ENCODE data around the gene TRIM29. TPM values are rescaled to one million over a fixed set of nuclear protein-coding genes. Genes with fewer than 3 reads are reported as not detected.

Gene TRIM29
- total RNA-seq, 2 donors from 2014 or later = not detected

DNA sequence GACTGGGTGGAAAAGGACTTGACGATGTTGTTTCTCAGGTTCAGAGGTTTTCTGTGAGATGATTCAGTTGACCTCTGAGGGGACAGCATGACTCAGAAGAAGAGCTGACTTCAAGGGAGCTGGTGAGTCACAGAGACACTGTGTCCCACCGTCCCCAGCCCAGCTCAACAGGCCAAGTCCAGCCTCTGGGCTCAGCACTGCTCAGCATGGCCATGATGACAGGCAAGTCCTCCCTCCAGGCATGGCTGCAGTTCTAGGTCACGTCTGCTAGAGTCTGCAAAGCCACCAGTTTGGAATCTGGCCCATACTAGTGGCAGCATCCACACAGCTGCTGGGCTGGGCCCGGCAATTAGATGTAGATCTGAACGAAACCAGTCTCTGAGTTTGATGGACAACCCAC lies 12.9 kb downstream of the TRIM29 start:
- peak; percentile 84 for ATAC-seq (replicated peaks)

GRCh38 chr11:120124355-120124754 lies 13.6 kb downstream of the TRIM29 start:
- Mint-ChIP-seq H3K27ac (no peak overlapping the region), H3K27me3 (peaks cover 14% of the 10 kb centered on the region), H3K36me3 (ENCODE audit: low read depth) (no peaks in the 10 kb centered on the region), H3K9me3 (no peaks in the 10 kb centered on the region), H3K4me3 (no peak overlapping the region), H3K4me1 (no peaks in the 10 kb centered on the region)
- no peak for ATAC-seq (replicated peaks)

More for the DNA sequence above, 12.9 kb downstream of the TRIM29 start:
- H3K4me3 Mint-ChIP-seq = no peak overlapping the region
- peaks cover 14% of the 10 kb centered on the region for H3K27me3 Mint-ChIP-seq
- no peaks in the 10 kb centered on the region for H3K36me3 Mint-ChIP-seq (ENCODE audit: low read depth)
- no peak overlapping the region for H3K27ac Mint-ChIP-seq
- no peaks in the 10 kb centered on the region for H3K9me3 Mint-ChIP-seq
- H3K4me1 Mint-ChIP-seq = no peaks in the 10 kb centered on the region

DNA sequence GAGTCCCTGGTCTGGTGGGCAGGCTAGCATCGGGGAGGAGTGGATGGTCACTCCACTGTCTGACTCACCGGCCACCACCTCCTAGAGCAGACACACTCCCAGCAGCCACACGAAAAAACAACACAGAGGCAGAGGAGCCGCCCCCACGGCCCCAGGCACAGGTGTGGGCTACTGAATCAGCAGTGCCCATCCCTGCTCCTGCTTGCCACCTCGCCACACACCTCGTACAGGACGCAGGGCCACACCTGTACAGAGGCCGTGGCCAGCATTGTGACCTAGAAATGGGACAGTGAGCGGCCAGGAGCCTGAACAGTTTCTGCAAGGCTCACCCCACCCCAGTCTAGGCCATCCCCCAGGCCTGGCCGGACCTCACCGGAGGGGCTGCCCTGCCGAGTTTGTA lies 14.0 kb downstream of the TRIM29 start:
- no peaks in the 10 kb centered on the region for H3K36me3 Mint-ChIP-seq (ENCODE audit: low read depth)
- no peaks in the 10 kb centered on the region for H3K9me3 Mint-ChIP-seq
- no peak for ATAC-seq (replicated peaks)
- H3K4me3 Mint-ChIP-seq = no peak overlapping the region
- H3K4me1 Mint-ChIP-seq = no peaks in the 10 kb centered on the region
- no peak overlapping the region for H3K27ac Mint-ChIP-seq
- H3K27me3 Mint-ChIP-seq = peaks cover 14% of the 10 kb centered on the region

- Mint-ChIP-seq H3K4me3 (no peak overlapping the region), H3K9me3 (no peaks in the 10 kb centered on the region), H3K27ac (no peak overlapping the region), H3K27me3 (peaks cover 10% of the 10 kb centered on the region), H3K4me1 (no peaks in the 10 kb centered on the region), H3K36me3 (ENCODE audit: low read depth) (no peaks in the 10 kb centered on the region)
- ATAC-seq (replicated peaks) = no peak
Measured at GRCh38 chr11:120122924-120123683, 14.8 kb downstream of the TRIM29 start.

- Mint-ChIP-seq H3K27me3 (peaks cover 9% of the 10 kb centered on the region), H3K9me3 (no peaks in the 10 kb centered on the region), H3K27ac (no peak overlapping the region), H3K36me3 (ENCODE audit: low read depth) (no peaks in the 10 kb centered on the region), H3K4me1 (no peaks in the 10 kb centered on the region), H3K4me3 (no peak overlapping the region)
- no peak for ATAC-seq (replicated peaks)
Measured at GRCh38 chr11:120121914-120122473, 15.9 kb downstream of the TRIM29 start.

DNA sequence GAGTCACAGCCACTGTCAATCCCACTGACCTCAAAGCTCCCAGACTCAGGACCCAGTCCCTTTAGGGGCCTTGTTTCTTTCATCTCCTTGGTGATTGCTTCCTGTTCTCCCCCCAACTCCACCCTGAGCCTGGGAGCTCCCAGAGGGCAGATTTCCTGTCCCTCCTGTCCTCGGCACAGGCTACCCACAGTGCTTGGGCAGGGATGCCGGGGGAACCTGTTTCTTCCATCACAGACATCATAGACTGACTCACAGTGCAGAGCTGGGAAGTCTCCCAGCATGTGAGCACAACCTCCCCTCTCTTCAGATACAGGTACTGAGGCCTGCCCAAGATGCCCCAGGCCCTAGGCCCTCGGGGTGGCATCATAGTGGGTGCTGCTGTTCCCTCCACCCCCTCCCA lies 16.6 kb downstream of the TRIM29 start:
- H3K27ac Mint-ChIP-seq = no peak overlapping the region
- H3K9me3 Mint-ChIP-seq = no peaks in the 10 kb centered on the region
- H3K4me3 Mint-ChIP-seq = no peak overlapping the region
- no peaks in the 10 kb centered on the region for H3K36me3 Mint-ChIP-seq (ENCODE audit: low read depth)
- peaks cover 7% of the 10 kb centered on the region for H3K27me3 Mint-ChIP-seq
- ATAC-seq (replicated peaks) = no peak
- no peaks in the 10 kb centered on the region for H3K4me1 Mint-ChIP-seq

GRCh38 chr11:120120805-120121335 lies 17.0 kb downstream of the TRIM29 start:
- no peak for ATAC-seq (replicated peaks)
- Mint-ChIP-seq H3K27me3 (peaks cover 7% of the 10 kb centered on the region), H3K27ac (no peak overlapping the region), H3K9me3 (no peaks in the 10 kb centered on the region), H3K36me3 (ENCODE audit: low read depth) (no peaks in the 10 kb centered on the region), H3K4me3 (no peak overlapping the region), H3K4me1 (no peaks in the 10 kb centered on the region)

- no peak overlapping the region for H3K4me3 Mint-ChIP-seq
- H3K36me3 Mint-ChIP-seq (ENCODE audit: low read depth) = no peaks in the 10 kb centered on the region
- H3K27me3 Mint-ChIP-seq = peaks cover 10% of the 10 kb centered on the region
- H3K4me1 Mint-ChIP-seq = no peaks in the 10 kb centered on the region
- no peak for ATAC-seq (replicated peaks)
- no peak overlapping the region for H3K27ac Mint-ChIP-seq
- no peaks in the 10 kb centered on the region for H3K9me3 Mint-ChIP-seq
Measured at GRCh38 chr11:120119121-120119520, 18.8 kb downstream of the TRIM29 start.

- Mint-ChIP-seq H3K36me3 (ENCODE audit: low read depth) (no peaks in the 10 kb centered on the region), H3K27me3 (peaks cover 10% of the 10 kb centered on the region), H3K27ac (no peak overlapping the region), H3K4me3 (no peak overlapping the region), H3K9me3 (no peaks in the 10 kb centered on the region), H3K4me1 (no peaks in the 10 kb centered on the region)
- no peak for ATAC-seq (replicated peaks)
Measured at GRCh38 chr11:120117991-120118390, 19.9 kb downstream of the TRIM29 start.

- no peaks in the 10 kb centered on the region for H3K9me3 Mint-ChIP-seq
- H3K4me3 Mint-ChIP-seq = no peak overlapping the region
- H3K36me3 Mint-ChIP-seq (ENCODE audit: low read depth) = no peaks in the 10 kb centered on the region
- H3K27ac Mint-ChIP-seq = no peak overlapping the region
- no peaks in the 10 kb centered on the region for H3K4me1 Mint-ChIP-seq
- no peak for ATAC-seq (replicated peaks)
- H3K27me3 Mint-ChIP-seq = peaks cover 11% of the 10 kb centered on the region
Measured at GRCh38 chr11:120116966-120117365, 20.9 kb downstream of the TRIM29 start.

DNA sequence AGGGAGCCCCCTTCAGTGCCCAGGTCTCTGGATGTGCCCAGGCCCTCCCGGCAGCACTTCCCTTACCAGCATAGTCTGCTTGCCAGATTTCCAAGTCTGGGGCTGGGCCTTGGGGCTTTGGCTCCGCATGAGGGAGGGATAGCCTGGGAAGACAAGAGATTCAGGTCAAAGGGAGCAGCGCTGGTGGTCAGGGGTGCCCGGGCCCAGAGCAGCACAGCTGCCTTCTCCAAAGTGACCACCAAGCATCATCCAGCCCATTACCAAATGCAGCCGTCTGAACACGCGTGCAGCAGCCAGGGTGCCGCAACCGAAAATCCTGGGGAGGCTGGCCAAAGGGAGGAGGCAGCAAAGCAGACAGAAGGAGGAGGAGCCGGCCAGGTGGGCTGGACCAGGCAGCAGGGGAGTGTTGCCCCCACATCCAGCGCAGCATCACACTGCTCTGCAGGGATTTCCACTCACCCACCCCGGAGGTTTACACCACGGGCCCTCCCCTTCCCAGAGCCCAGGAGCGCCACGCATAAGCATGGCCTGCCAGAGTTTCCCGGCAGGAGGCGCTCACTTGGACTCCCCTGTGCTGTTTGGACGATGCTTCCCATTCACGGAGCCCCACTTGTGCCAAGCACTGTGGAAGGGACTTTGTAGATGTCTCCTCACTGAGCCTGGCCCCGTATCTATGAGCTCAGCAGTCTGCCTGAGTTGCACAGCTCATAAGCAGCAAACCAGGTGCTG lies 22.5 kb downstream of the TRIM29 start:
- ATAC-seq (replicated peaks) = no peak
- Mint-ChIP-seq H3K36me3 (ENCODE audit: low read depth) (no peaks in the 10 kb centered on the region), H3K4me3 (no peak overlapping the region), H3K9me3 (no peaks in the 10 kb centered on the region), H3K4me1 (no peaks in the 10 kb centered on the region), H3K27ac (no peak overlapping the region), H3K27me3 (peaks cover 16% of the 10 kb centered on the region)

- Mint-ChIP-seq H3K4me1 (no peaks in the 10 kb centered on the region), H3K36me3 (ENCODE audit: low read depth) (no peaks in the 10 kb centered on the region), H3K9me3 (no peaks in the 10 kb centered on the region), H3K27ac (no peak overlapping the region), H3K27me3 (peaks cover 15% of the 10 kb centered on the region), H3K4me3 (no peak overlapping the region)
- no peak for ATAC-seq (replicated peaks)
Measured at GRCh38 chr11:120112174-120112796, 25.6 kb downstream of the TRIM29 start.

GRCh38 chr11:120109531-120109930 lies 28.4 kb downstream of the TRIM29 start:
- H3K4me3 Mint-ChIP-seq = no peak overlapping the region
- H3K27me3 Mint-ChIP-seq = peaks cover 19% of the 10 kb centered on the region
- no peak overlapping the region for H3K27ac Mint-ChIP-seq
- ATAC-seq (replicated peaks) = no peak
- H3K9me3 Mint-ChIP-seq = no peaks in the 10 kb centered on the region
- H3K36me3 Mint-ChIP-seq (ENCODE audit: low read depth) = no peaks in the 10 kb centered on the region
- no peaks in the 10 kb centered on the region for H3K4me1 Mint-ChIP-seq

DNA sequence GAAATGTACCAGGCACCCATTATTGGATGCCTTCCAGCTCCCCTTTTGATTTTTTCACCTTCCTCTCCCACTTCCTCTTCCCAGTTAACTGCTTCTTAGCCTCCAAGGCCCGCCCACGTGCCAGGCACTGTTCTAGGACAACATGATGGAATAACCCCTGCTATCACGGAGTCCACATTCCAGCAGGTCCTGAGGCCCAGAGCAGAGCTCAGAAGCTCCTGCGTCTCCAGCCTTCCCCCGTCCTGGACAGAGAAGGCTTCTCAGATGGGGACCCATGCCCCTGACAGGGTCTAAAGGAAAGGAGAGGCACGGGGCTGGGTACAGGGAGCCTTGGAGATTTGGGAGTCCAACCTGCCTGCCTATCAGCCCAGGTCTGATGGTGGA lies 29.1 kb downstream of the TRIM29 start:
- no peak for ATAC-seq (replicated peaks)

More for the DNA sequence above, 29.1 kb downstream of the TRIM29 start:
- Mint-ChIP-seq H3K27ac (no peak overlapping the region), H3K4me3 (no peak overlapping the region), H3K4me1 (no peaks in the 10 kb centered on the region), H3K36me3 (ENCODE audit: low read depth) (no peaks in the 10 kb centered on the region), H3K27me3 (peaks cover 19% of the 10 kb centered on the region), H3K9me3 (no peaks in the 10 kb centered on the region)
